Measurements from ENCODE around the gene LILRA1.
"Not testable (repeated sequence)": the region's sequence is repeated elsewhere in the genome, so short reads cannot be mapped to it uniquely, and the experiment has no call there.

- TF ChIP-seq CTCF (IDR thresholded peaks at IDR 0.05); EZH2 (IDR thresholded peaks at IDR 0.05; ENCODE audit: borderline replicate concordance, insufficient read depth, low read depth, low read length, poor library complexity, severe bottlenecking): not testable (repeated sequence)
Measured at GRCh38 chr19:54624234-54624633, 30.8 kb downstream of the LILRA1 start.
